Cerebellar cortex (tissue), 1 donor: ENCODE results near the gene PDK2.

Source experiments
- DNase-seq: peaks from one replicate; pipeline ENCODE4 v3.0.0-alpha.2; 2015; ENCODE audit warnings: low spot score

Gene PDK2

GRCh38 chr17:50117202-50118051 is 22.3 kb downstream of the PDK2 start:
- no peak for DNase-seq

- DNase-seq = peak; percentile 74
These were observed 23.1 kb downstream of the PDK2 start for GRCh38 chr17:50118076-50118827.

- no peak for DNase-seq
These were observed 23.7 kb downstream of the PDK2 start for GRCh38 chr17:50118828-50119218.

- DNase-seq = no peak
These were observed 25.5 kb downstream of the PDK2 start for GRCh38 chr17:50120475-50121253.

GRCh38 chr17:50122945-50123344 is 27.8 kb downstream of the PDK2 start:
- no peak for DNase-seq

- peak; percentile 67 for DNase-seq
These were observed 28.6 kb downstream of the PDK2 start for GRCh38 chr17:50123649-50124349.

GRCh38 chr17:50125420-50125997 is 30.4 kb downstream of the PDK2 start:
- DNase-seq = no peak

- DNase-seq = no peak
These were observed 32.7 kb downstream of the PDK2 start for GRCh38 chr17:50127697-50128361.

- DNase-seq = peak; percentile 62
These were observed 33.5 kb downstream of the PDK2 start for GRCh38 chr17:50128441-50129352.

- no peak for DNase-seq
These were observed 34.2 kb downstream of the PDK2 start for GRCh38 chr17:50129353-50129727.

- DNase-seq = peak; percentile 85
These were observed 34.8 kb downstream of the PDK2 start, which contains the start of gene SAMD14 for GRCh38 chr17:50129728-50130558. Gene SAMD14, minus strand, starts transcription at chr17:50130160. Its CDS starts 5,201 bp downstream, at chr17:50124959.

- DNase-seq = peak; percentile 81
These were observed 35.6 kb downstream of the PDK2 start for GRCh38 chr17:50130559-50131305.

GRCh38 chr17:50132104-50132794 is 37.1 kb downstream of the PDK2 start:
- no peak for DNase-seq

- no peak for DNase-seq
These were observed 38.0 kb downstream of the PDK2 start for GRCh38 chr17:50133028-50133768.

- no peak for DNase-seq
These were observed 38.6 kb downstream of the PDK2 start for GRCh38 chr17:50133769-50134099.

- no peak for DNase-seq
These were observed 39.3 kb downstream of the PDK2 start for GRCh38 chr17:50134206-50135110.
